ENCODE data around the gene GBP3.
A peak's percentile ranks its signal among the peaks of the same experiment; 100 is the strongest.

GBP3 gene

DNA sequence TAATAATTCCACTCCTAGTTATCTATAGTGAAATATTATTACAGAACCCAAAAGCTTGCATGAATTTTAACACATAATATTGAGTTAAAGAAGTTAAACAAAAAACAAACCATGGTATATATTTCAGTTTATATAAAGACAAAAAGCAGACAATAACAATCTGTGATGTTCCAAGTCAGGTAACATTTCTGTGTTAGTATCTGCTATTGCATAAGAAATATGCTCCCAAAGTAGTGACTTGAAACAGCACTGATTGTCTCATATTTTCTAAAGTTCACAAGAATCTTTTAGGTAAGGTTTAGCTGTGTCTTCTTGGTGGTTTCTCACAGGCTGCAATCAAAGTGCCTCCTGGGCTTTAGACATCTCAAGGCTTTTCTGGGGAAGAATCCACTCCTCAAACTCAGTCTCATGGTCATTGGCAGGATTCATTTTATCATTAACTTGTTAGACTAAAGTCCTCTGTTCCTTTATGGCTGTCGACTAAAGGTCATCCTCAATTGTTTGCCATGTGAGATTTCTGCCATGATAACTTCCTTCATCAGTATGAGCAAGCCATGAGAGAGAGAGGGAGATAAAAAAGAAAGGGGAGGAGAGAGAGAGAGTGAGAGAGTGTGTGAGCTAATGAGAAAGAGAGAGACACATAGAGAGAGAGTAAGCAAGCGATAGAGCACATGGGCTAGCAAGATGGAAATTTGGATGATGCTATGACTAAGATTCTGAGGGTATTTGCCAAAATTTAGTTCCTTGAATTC lies 22.5 kb upstream of the GBP3 start:
- TF ChIP-seq CTCF (conservative IDR thresholded peaks at IDR 0.05; ENCODE audit: low read length): no peak
- no peak overlapping the region for H3K4me3 ChIP-seq (ENCODE audit: low read length)
- DNase-seq (ENCODE audit: low read depth): no peak

GRCh38 chr1:89043940-89044339 lies 21.3 kb upstream of the GBP3 start:
- no peak for TF ChIP-seq CTCF (conservative IDR thresholded peaks at IDR 0.05; ENCODE audit: low read length)
- no peak for DNase-seq (ENCODE audit: low read depth)
- H3K4me3 ChIP-seq (ENCODE audit: low read length): no peak overlapping the region

GRCh38 chr1:89042491-89042890 lies 19.8 kb upstream of the GBP3 start:
- TF ChIP-seq CTCF (conservative IDR thresholded peaks at IDR 0.05; ENCODE audit: low read length): no peak
- no peak overlapping the region for H3K4me3 ChIP-seq (ENCODE audit: low read length)
- DNase-seq (ENCODE audit: low read depth): no peak

DNA sequence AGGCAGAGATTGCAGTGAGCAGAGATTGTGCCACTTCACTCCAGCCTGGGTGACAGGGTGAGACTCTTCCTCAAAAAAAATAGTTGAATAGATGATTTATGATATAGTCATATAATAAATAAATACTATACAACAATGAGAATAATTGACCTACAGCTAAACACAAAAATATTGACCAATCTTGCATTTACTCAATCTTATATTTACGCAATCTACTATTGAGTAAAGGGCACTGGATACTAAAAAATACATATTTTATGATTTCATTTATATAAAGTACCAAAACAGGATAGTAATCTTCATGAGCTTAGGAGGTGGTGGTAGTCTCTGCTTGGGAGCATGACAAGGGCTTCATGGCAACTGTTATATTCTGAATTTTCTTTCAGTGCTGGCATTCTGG lies 19.1 kb upstream of the GBP3 start:
- DNase-seq (ENCODE audit: low read depth): no peak
- no peak overlapping the region for H3K4me3 ChIP-seq (ENCODE audit: low read length)
- no peak for TF ChIP-seq CTCF (conservative IDR thresholded peaks at IDR 0.05; ENCODE audit: low read length)

DNA sequence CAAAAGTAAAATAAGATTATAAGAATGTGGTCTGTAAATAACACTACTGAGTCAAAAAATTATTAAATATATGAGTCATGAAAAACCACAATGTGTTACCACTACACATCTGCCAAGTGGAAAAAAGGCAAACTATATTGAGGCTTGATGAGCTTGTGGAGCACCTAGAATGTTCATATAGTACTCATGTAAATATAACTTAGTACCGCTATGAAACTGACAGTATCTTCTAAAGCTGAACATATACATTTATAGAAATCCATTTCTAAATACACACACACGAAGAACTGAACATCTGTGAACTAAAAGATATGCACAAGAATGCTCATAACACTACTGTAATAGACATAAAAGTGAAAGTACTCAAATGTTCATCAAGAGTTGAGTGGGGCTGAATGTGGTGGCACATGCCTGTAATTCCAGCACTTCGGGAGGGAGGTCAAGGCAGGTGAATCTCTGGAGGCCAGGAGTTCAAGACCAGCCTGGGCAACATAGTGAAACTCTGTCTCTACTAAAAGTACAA lies 18.5 kb upstream of the GBP3 start:
- no peak for TF ChIP-seq CTCF (conservative IDR thresholded peaks at IDR 0.05; ENCODE audit: low read length)
- peak; percentile 54 for DNase-seq (ENCODE audit: low read depth)
- no peak overlapping the region for H3K4me3 ChIP-seq (ENCODE audit: low read length)

DNA sequence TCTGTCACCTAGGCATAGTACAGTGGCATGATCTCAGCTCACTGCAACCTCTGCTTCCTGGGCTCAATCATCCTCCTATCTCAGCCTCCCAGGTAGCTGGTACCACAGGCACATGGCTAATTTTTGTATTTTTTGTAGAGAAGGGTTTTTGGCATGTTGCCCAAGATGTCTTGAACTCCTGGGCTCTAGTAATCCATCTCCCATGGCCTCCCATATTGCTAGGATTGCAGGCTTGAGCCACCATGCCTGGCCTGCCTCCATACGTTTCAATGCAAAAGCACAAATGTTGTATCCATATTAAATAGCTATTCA lies 17.6 kb upstream of the GBP3 start:
- TF ChIP-seq CTCF (conservative IDR thresholded peaks at IDR 0.05; ENCODE audit: low read length): no peak
- no peak overlapping the region for H3K4me3 ChIP-seq (ENCODE audit: low read length)
- no peak for DNase-seq (ENCODE audit: low read depth)

- TF ChIP-seq CTCF (conservative IDR thresholded peaks at IDR 0.05; ENCODE audit: low read length): no peak
- no peak for DNase-seq (ENCODE audit: low read depth)
- H3K4me3 ChIP-seq (ENCODE audit: low read length): no peak overlapping the region
Observed at GRCh38 chr1:89037186-89037585, 14.5 kb upstream of the GBP3 start.

Measured in AG10803 (cell line).